Breast epithelium (tissue), 3 donors: ENCODE measurements around the gene FAM174C.

Experiments
- CTCF ChIP-seq, 3 donors: fragments of 450-650 bp; IDR thresholded peaks; one replicate each; pipeline ENCODE4 v1.5.1; 2016 to 2017; ENCODE audit warnings: antibody characterized with exemption in 3 of 3, mild to moderate bottlenecking in 3 of 3, moderate library complexity in 3 of 3
- POLR2A ChIP-seq: fragments of 450-650 bp; IDR thresholded peaks from one replicate; pipeline ENCODE4 v1.6.1; 2016; ENCODE audit warnings: antibody characterized with exemption, mild to moderate bottlenecking, moderate library complexity
- POLR2AphosphoS5 ChIP-seq, 3 donors: sonication (generic); formaldehyde crosslinking; IDR thresholded peaks; one replicate each; pipeline ENCODE4 v1.6.1; 2017; ENCODE audit warnings: antibody characterized with exemption in 3 of 3

- TF ChIP-seq POLR2A: no peak
- no peak for TF ChIP-seq CTCF (IDR thresholded peaks at IDR 0.05)
- TF ChIP-seq POLR2AphosphoS5 (IDR thresholded peaks at IDR 0.05): no peak
Measured at GRCh38 chr19:1324806-1325567, 49.7 kb downstream of the FAM174C start.
